Erythroblast (primary cell): ENCODE measurements around the gene GPATCH2.

Source experiments
- GATA1 ChIP-seq: IDR thresholded peaks from 2 replicates; pipeline ENCODE4 v1.6.1; 2011; ENCODE audit warnings: low read depth, mild to moderate bottlenecking, control low read depth, low read length, moderate library complexity
- POLR2A ChIP-seq: IDR thresholded peaks from 2 replicates; pipeline ENCODE4 v1.6.1; 2011; ENCODE audit warnings: mild to moderate bottlenecking, low read length

DNA sequence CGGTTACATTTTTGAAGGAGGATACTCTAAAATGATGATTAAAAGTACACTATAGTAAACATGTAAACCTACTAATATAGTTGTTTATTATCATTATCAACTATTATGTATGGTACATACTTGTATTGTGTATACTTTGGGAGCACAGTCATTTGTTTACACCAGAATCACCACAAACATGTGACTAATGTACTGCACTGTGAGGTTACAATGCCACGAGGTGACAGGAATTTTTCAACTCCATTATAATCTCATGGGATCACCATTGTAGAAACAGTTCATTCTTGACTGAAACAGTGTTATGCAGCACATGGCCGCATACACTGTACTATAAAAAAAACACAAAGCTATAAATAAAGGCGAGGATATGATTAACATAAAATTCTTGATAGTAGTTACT lies 44.3 kb downstream of the GPATCH2 start:
- TF ChIP-seq POLR2A (no peak), GATA1 (no peak)
